ENCODE measurements around the gene HERC5.
"Not testable (repeated sequence)": the region's sequence is repeated elsewhere in the genome, so short reads cannot be mapped to it uniquely, and the experiment has no call there.

HERC5 gene

GRCh38 chr4:88420844-88421243 is 36.1 kb upstream of the HERC5 start:
- Histone ChIP-seq H3K4me3 (no peak overlapping the region), H3K4me2 (no peak overlapping the region), H3K27me3 (no peaks in the 10 kb centered on the region), H3K9ac (no peak overlapping the region), H3K4me1 (no peaks in the 10 kb centered on the region), H3K27ac (no peak overlapping the region), H3K36me3 (no peaks in the 10 kb centered on the region), H4K20me1 (no peaks in the 10 kb centered on the region), H3K9me3 (replicated peaks in 1 of 11) (no peaks in the 10 kb centered on the region)
- no peak for TF ChIP-seq Cebpa-rat (IDR thresholded peaks at IDR 0.05)

DNA sequence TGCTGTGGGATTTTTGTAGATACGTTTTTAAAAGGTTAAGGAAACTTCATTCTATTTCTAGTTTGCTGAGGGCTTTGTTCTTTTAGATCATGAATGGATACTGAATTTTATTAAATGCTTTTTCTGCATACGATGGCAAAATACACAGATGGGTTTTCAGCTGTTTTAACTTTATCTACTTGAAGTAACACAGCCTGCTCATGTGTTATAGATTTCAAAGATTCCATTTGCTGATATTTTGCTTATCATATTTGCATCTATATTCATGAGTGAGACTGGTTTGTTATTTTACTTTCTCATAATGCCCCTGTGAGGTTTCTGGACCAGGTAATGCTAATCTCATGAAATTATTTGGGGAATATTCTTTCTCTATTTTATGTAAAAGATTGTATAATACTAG is 34.5 kb upstream of the HERC5 start:
- Histone ChIP-seq H3K36me3 (no peaks in the 10 kb centered on the region), H3K4me1 (no peaks in the 10 kb centered on the region), H3K9me3 (replicated peaks in 1 of 11) (no peaks in the 10 kb centered on the region), H3K27me3 (no peaks in the 10 kb centered on the region), H3K4me2 (no peak overlapping the region), H3K4me3 (no peak overlapping the region), H4K20me1 (no peaks in the 10 kb centered on the region), H3K27ac (no peak overlapping the region), H3K9ac (no peak overlapping the region)
- no peak for TF ChIP-seq Cebpa-rat (IDR thresholded peaks at IDR 0.05)

GRCh38 chr4:88429401-88429800 is 27.5 kb upstream of the HERC5 start:
- Histone ChIP-seq H3K4me3 (no peak overlapping the region), H3K36me3 (peaks cover 0 to 3% (median 0%) of the 10 kb centered on the region in 11 experiments; a peak in 3 of 22 replicates), H3K9ac (no peak overlapping the region), H4K20me1 (no peaks in the 10 kb centered on the region), H3K4me2 (no peak overlapping the region), H3K27ac (no peak overlapping the region), H3K4me1 (no peaks in the 10 kb centered on the region), H3K9me3 (replicated peaks in 1 of 11) (peaks cover 0 to 14% (median 6%) of the 10 kb centered on the region in 11 experiments; a peak in 9 of 22 replicates), H3K27me3 (no peaks in the 10 kb centered on the region)
- TF ChIP-seq Cebpa-rat (IDR thresholded peaks at IDR 0.05): no peak

DNA sequence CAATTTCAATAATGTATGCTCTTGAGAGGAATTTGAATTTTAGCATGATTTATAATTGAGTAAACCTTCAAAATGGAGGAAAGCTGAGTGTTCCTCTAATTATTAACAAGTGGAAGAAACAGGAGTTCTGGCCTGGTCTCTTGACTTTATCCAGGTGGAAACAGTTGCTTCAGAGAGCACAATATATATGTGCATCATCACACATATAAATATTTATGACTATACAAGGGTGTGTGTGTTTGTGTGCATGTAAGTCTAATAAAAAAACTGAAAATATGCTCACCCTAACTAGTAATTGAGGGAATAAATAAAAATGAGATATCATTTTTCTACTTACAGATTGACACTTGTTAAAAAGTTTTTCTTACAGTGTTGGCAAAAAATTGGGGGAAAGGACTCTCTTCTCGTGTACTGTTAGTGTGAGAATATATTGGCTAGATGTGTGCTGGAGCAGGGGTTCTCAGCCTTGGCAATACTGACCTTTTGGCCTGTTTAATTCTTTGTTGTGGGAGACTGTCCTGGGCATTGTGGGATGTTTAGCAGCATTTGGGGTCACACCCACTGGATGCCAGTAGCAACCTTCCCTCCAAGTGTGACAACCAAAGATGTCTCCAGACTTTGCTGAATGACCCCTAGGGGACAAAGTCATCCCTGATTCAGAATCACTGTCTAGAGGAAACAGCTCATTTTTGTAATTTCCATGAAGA is 20.8 kb upstream of the HERC5 start:
- Histone ChIP-seq H3K4me1 (no peaks in the 10 kb centered on the region; a peak in 1 of 20 replicates), H3K36me3 (peaks cover 0 to 7% (median 0%) of the 10 kb centered on the region in 11 experiments; a peak in 4 of 22 replicates), H3K27ac (no peak overlapping the region), H3K27me3 (no peaks in the 10 kb centered on the region), H4K20me1 (no peaks in the 10 kb centered on the region), H3K9ac (no peak overlapping the region), H3K4me2 (no peak overlapping the region), H3K9me3 (replicated peaks in 1 of 11) (peaks cover 0 to 14% (median 6%) of the 10 kb centered on the region in 11 experiments; a peak in 9 of 22 replicates), H3K4me3 (no peak overlapping the region)
- no peak for TF ChIP-seq Cebpa-rat (IDR thresholded peaks at IDR 0.05)

DNA sequence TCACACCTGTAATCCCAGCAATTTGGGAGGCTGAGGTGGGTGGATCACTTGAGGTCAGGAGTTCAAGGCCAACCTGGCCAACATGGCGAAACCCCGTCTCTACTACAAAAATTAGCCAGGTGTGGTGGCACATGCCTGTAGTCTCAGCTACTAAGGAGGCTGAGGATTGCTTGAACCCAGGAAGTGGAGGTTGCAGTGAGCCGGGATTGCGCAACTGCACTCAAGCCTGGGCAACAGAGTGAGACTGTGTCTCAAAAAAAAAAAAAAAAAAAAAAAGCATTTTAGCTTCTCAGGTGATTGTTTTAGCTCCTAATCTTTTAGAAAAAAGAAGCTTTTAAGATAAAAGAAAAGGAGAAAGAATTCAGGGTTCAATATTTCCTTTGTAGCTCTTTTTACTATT is 19.0 kb upstream of the HERC5 start:
- H3K9ac ChIP-seq, H4K20me1 ChIP-seq, H3K4me1 ChIP-seq, H3K4me2 ChIP-seq, H3K27me3 ChIP-seq, H3K4me3 ChIP-seq, H3K27ac ChIP-seq: not testable (repeated sequence)
- peak in 10 of 11 experiments; percentile 35 to 86 (median 70); a peak in 14 of 22 replicates for TF ChIP-seq Cebpa-rat (IDR thresholded peaks at IDR 0.05)
- H3K36me3 ChIP-seq: peaks cover 4 to 15% (median 6%) of the 10 kb centered on the region in 11 experiments; a peak in 15 of 22 replicates
- peaks cover 6 to 17% (median 12%) of the 10 kb centered on the region in 11 experiments for H3K9me3 ChIP-seq (replicated peaks in 1 of 11)

DNA sequence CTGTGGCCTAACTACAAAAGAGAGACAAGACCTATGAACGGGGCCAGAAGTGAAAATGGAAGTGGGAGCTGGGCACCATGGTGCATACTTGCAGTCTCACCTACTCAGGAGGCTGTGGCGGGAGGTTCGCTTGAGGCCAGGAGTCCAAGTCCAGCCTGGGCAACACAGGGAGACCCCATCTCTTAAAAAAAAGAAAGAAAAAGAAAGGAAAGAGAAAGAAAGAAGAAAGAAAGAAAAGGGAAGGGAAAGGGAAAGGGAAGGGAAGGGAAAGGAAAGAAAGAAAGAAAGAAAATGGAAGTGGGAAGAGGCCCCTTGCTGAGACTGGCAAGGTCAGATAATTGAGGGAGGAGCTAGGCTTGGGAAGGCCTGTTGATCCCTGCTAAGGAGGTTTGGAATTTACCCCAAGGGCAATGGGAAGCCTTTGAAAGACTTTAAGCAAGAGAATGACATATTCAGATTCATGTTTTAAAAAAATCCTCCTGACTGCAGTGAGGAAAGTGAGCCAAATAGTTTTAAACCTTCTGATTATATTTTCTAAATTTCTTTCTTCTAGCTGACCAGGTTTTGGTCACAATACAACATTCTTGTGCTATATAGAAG is 17.7 kb upstream of the HERC5 start:
- Histone ChIP-seq H3K4me2 (no peak overlapping the region), H3K4me1 (no peaks in the 10 kb centered on the region; a peak in 1 of 20 replicates), H3K36me3 (peaks cover 7 to 18% (median 12%) of the 10 kb centered on the region in 11 experiments; a peak in 15 of 22 replicates), H3K27me3 (no peaks in the 10 kb centered on the region), H3K4me3 (no peak overlapping the region), H4K20me1 (no peaks in the 10 kb centered on the region), H3K27ac (no peak overlapping the region), H3K9me3 (replicated peaks in 1 of 11) (peaks cover 12 to 19% (median 15%) of the 10 kb centered on the region in 11 experiments), H3K9ac (no peak overlapping the region)
- TF ChIP-seq Cebpa-rat (IDR thresholded peaks at IDR 0.05): no peak

GRCh38 chr4:88440146-88440545 is 16.8 kb upstream of the HERC5 start:
- Histone ChIP-seq H3K9ac (no peak overlapping the region), H3K36me3 (peaks cover 7 to 18% (median 12%) of the 10 kb centered on the region in 11 experiments; a peak in 15 of 22 replicates), H3K27me3 (no peaks in the 10 kb centered on the region), H3K4me1 (no peaks in the 10 kb centered on the region; a peak in 1 of 20 replicates), H3K4me2 (no peak overlapping the region), H3K4me3 (no peak overlapping the region), H4K20me1 (no peaks in the 10 kb centered on the region), H3K9me3 (replicated peaks in 1 of 11) (peaks cover 12 to 19% (median 15%) of the 10 kb centered on the region in 11 experiments), H3K27ac (no peak overlapping the region)
- no peak for TF ChIP-seq Cebpa-rat (IDR thresholded peaks at IDR 0.05)

DNA sequence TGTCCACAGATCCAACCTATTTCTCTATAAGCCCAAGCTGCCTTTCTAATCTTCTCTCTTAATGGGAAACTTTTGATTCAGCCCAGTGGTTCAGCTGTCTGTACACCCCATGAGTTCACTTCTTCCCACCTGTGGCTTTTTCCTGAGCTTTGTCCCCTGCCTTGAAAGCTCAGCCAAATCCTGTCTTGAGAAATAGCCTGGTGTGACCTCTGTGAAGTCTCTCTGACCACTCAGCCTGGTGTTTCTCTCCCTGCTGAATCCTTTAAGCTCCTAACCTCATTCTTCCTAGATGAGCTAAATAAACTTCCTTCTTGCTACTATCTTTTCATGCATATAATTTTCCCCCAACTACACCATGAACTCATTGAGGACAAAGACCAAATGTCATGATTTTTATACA is 15.2 kb upstream of the HERC5 start:
- no peak overlapping the region for H3K27ac ChIP-seq

DNA sequence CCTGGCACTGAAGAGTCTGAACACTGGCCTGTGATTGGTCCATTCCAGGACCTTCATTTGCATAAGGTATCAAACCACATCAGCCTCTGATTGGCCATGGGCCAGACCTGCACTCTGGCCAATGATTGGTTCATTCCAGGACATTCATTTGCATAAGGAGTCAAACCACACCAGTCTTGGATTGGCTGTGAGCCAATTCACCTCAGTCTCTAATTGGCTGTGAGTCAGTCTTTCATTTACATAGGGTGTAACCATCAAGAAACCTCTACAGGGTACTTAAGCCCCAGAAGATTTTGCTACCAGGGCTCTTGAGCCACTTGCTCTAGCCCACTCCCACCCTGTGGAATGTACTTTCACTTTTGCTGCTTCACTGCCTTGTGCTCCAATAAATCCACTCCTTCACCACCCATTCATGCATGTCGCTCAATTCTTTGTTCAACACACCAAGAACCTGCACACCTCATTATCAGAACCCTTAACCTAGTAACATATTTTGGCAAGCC is 14.2 kb upstream of the HERC5 start:
- peaks cover 12 to 19% (median 15%) of the 10 kb centered on the region in 11 experiments for H3K9me3 ChIP-seq (replicated peaks in 1 of 11)
- no peaks in the 10 kb centered on the region for H3K27me3 ChIP-seq

More for the DNA sequence above, 15.2 kb upstream of the HERC5 start:
- H3K9ac ChIP-seq: no peak overlapping the region
- H3K36me3 ChIP-seq: peaks cover 7 to 18% (median 12%) of the 10 kb centered on the region in 11 experiments; a peak in 15 of 22 replicates
- H3K9me3 ChIP-seq (replicated peaks in 1 of 11): peaks cover 12 to 19% (median 15%) of the 10 kb centered on the region in 11 experiments
- no peak overlapping the region for H3K4me2 ChIP-seq
- no peaks in the 10 kb centered on the region; a peak in 1 of 20 replicates for H3K4me1 ChIP-seq
- TF ChIP-seq Cebpa-rat (IDR thresholded peaks at IDR 0.05): no peak
- H4K20me1 ChIP-seq: no peaks in the 10 kb centered on the region
- H3K4me3 ChIP-seq: no peak overlapping the region
- H3K27me3 ChIP-seq: no peaks in the 10 kb centered on the region

More for the DNA sequence above, 14.2 kb upstream of the HERC5 start:
- TF ChIP-seq Cebpa-rat (IDR thresholded peaks at IDR 0.05): no peak
- H4K20me1 ChIP-seq: no peaks in the 10 kb centered on the region
- H3K4me2 ChIP-seq: no peak overlapping the region
- H3K4me3 ChIP-seq: no peak overlapping the region
- H3K36me3 ChIP-seq: peaks cover 7 to 18% (median 12%) of the 10 kb centered on the region in 11 experiments; a peak in 15 of 22 replicates
- no peaks in the 10 kb centered on the region; a peak in 1 of 20 replicates for H3K4me1 ChIP-seq
- H3K27ac ChIP-seq: no peak overlapping the region
- no peak overlapping the region for H3K9ac ChIP-seq
